GM12878 (cell line): ENCODE data around the gene PLET1. TPM values are rescaled to one million over a fixed set of nuclear protein-coding genes. Genes with fewer than 3 reads are reported as not detected.
A peak's percentile ranks its signal among the peaks of the same experiment; 100 is the strongest.

Experiments
- ATAC-seq: fragments of 200-7000 bp; cut with Tn5 transposase; 3 replicates; pipeline ENCODE4 v1.9.1; 2020; ENCODE audit warnings: mild to moderate bottlenecking, moderate library complexity
- BruUV-seq: library from RNA; stranded (reverse); fragments of 400-500 nt; replicated peaks from 2 replicates; lab custom pipeline; 2021; lab: Mats Ljungman, UMichigan
- CTCF ChIA-PET: fragments of 300-600 bp; sonication (Branson Sonifier 250); formaldehyde crosslinking; extraction: SDS; loops from one replicate; lab custom pipeline; 2021; ENCODE audit warnings: inconsistent platforms; lab: Yijun Ruan, JAX
- POLR2A ChIA-PET: fragments of 350-600 bp; formaldehyde crosslinking; extraction: SDS; loops from one replicate; lab custom pipeline; 2021; ENCODE audit warnings: inconsistent platforms; lab: Charles Lee
- RAD21 ChIA-PET: fragments of 300-600 bp; sonication (Branson Sonifier 250); formaldehyde crosslinking; loops from one replicate; lab custom pipeline; 2023; ENCODE audit warnings: antibody characterized with exemption; ENCODE audit not compliant: unreplicated experiment; lab: Charles Lee
- SMC1A ChIA-PET: fragments of 300-600 bp; sonication (Branson Sonifier 250); formaldehyde crosslinking; loops from one replicate; lab custom pipeline; 2023; ENCODE audit not compliant: unreplicated experiment, uncharacterized antibody; lab: Charles Lee
- DNase-seq: peaks from one replicate; pipeline ENCODE4 v3.0.0-alpha.2; 2011; ENCODE audit warnings: low read depth, low spot score
- FAIRE-seq: peaks from 3 replicates; lab custom pipeline; 2011; peaks lifted over from hg19 to GRCh38; lab: Jason Lieb, UNC
- H2AFZ ChIP-seq: 2 replicates; pipeline ENCODE4 v1.6.0; 2011; ENCODE audit warnings: low read depth, low read length, control low read depth; ENCODE audit not compliant: control insufficient read depth
- H3K27ac ChIP-seq: 2 replicates; pipeline ENCODE4 v1.5.1; 2011; ENCODE audit warnings: control low read depth; ENCODE audit not compliant: control insufficient read depth, insufficient read depth
- H3K27me3 ChIP-seq, 2 experiments: replicated peaks in 1 of 2; 2 replicates each; pipeline versions ENCODE4 v1.6.0 to v1.6.1; 2011; ENCODE audit warnings: low read length in 1 of 2; ENCODE audit not compliant: control insufficient read depth in 2 of 2, insufficient read depth in 2 of 2
- H3K36me3 ChIP-seq, 2 experiments: 2 replicates each; pipeline ENCODE4 v1.5.1; 2011; ENCODE audit warnings: low read length in 1 of 2; ENCODE audit not compliant: control insufficient read depth in 2 of 2, insufficient read depth in 2 of 2
- H3K4me1 ChIP-seq: 2 replicates; pipeline ENCODE4 v1.6.1; 2011; ENCODE audit warnings: mild to moderate bottlenecking, low read length, moderate library complexity, mixed read lengths; ENCODE audit not compliant: control insufficient read depth, insufficient read depth
- H3K4me2 ChIP-seq: 2 replicates; pipeline ENCODE4 v1.6.0; 2011; ENCODE audit warnings: control low read depth; ENCODE audit not compliant: control insufficient read depth, insufficient read depth
- H3K4me3 ChIP-seq: fragments of 200-600 bp; sonication (generic); 2 replicates; pipeline ENCODE4 v1.5.1; 2016
- H3K79me2 ChIP-seq: 2 replicates; pipeline ENCODE4 v1.6.0; 2011; ENCODE audit warnings: low read length; ENCODE audit not compliant: control insufficient read depth, insufficient read depth
- H3K9ac ChIP-seq: 2 replicates; pipeline ENCODE4 v1.8.0; 2011; ENCODE audit warnings: low read length, control low read depth, mixed read lengths; ENCODE audit not compliant: control insufficient read depth, insufficient read depth
- H3K9me3 ChIP-seq: replicated peaks from 3 replicates; pipeline ENCODE4 v1.5.1; 2011; ENCODE audit warnings: mild to moderate bottlenecking, low read length; ENCODE audit not compliant: control insufficient read depth, insufficient read depth
- H4K20me1 ChIP-seq: 2 replicates; pipeline ENCODE4 v1.6.0; 2011; ENCODE audit not compliant: control insufficient read depth, insufficient read depth
- ATF3 ChIP-seq: IDR thresholded peaks from 2 replicates; pipeline ENCODE4 v1.6.1; 2011; ENCODE audit warnings: low read depth, mild to moderate bottlenecking, low read length, moderate library complexity, borderline replicate concordance; ENCODE audit errors: extremely low read depth
- CHD2 ChIP-seq: IDR thresholded peaks from 2 replicates; pipeline ENCODE4 v1.6.1; 2011; ENCODE audit warnings: low read depth, low read length, improper control_type of control experiment, borderline replicate concordance
- FOXM1 ChIP-seq: IDR thresholded peaks from 2 replicates; pipeline ENCODE4 v1.6.1; 2012; ENCODE audit warnings: low read depth, mild to moderate bottlenecking, inconsistent platforms, low read length, moderate library complexity
- RAD21 ChIP-seq: IDR thresholded peaks from 2 replicates; pipeline ENCODE4 v1.6.1; 2011; ENCODE audit warnings: mild to moderate bottlenecking, low read depth, low read length, moderate library complexity; ENCODE audit not compliant: insufficient read depth
- RELA ChIP-seq: fragments of 450-650 bp; IDR thresholded peaks from 2 replicates; pipeline ENCODE4 v1.8.0; 2014; ENCODE audit warnings: borderline replicate concordance; ENCODE audit not compliant: partially characterized antibody
- RUNX3 ChIP-seq: IDR thresholded peaks from 2 replicates; pipeline ENCODE4 v1.6.1; 2012; ENCODE audit warnings: low read length, inconsistent platforms
- SMAD5 ChIP-seq: IDR thresholded peaks from 2 replicates; pipeline ENCODE4 v1.6.1; 2016; ENCODE audit warnings: antibody characterized with exemption, low read depth
- SPI1 ChIP-seq: IDR thresholded peaks from 2 replicates; pipeline ENCODE4 v1.6.1; 2011; ENCODE audit warnings: low read depth, mild to moderate bottlenecking, low read length, moderate library complexity, borderline replicate concordance; ENCODE audit not compliant: insufficient read depth
- WRNIP1 ChIP-seq: IDR thresholded peaks from 2 replicates; pipeline ENCODE4 v1.6.1; 2011; ENCODE audit warnings: low read depth, low read length, improper control_type of control experiment, borderline replicate concordance
- YBX1 ChIP-seq: fragments of 450-650 bp; IDR thresholded peaks from 2 replicates; pipeline ENCODE4 v1.6.1; 2016; ENCODE audit warnings: antibody characterized with exemption
- WGBS: methylation state at CpG from one replicate; pipeline ENCODE4 v1.1.6; 2016; ENCODE audit warnings: low lambda C conversion rate; ENCODE audit not compliant: insufficient replicate concordance, insufficient coverage; ENCODE audit errors: missing lambda C conversion rate; 5-methylcytosine and 5-hydroxymethylcytosine counted together
- in situ Hi-C: fragments of 300-500 bp; cut with MboI; formaldehyde crosslinking; loops from 9 replicates; pipeline ENCODE4 v1.14.3; 2018; ENCODE audit warnings: mixed read lengths
- intact Hi-C: fragments of 100-400 bp; cut with micrococcal nuclease; formaldehyde crosslinking; loops from one replicate; pipeline ENCODE4 v1.14.2; 2022; ENCODE audit not compliant: unreplicated experiment
- polyA plus RNA-seq, 11 experiments: library from polyadenylated mRNA; depleted of rRNA in 4 of 11; unstranded in 6 of 11; stranded (reverse) in 5 of 11; fragments of >200 nt; fragmentation: Nextera tagmentation in 4 of 11; fragmentation: Illumina TruSeq in 1 of 11; extraction: Ambion mirVana in 4 of 11; extraction: Trizol in 1 of 11; gene quantifications; 1 replicate in 1 of 11; 2 replicates in 10 of 11; pipeline versions ENCODE4 v1.2.1 to v1.2.3, GENCODE V29; 2011 to 2016; ENCODE audit warnings: inconsistent platforms in 2 of 11, missing spikeins in 2 of 11, low read depth in 1 of 11
- total RNA-seq, 4 experiments: library from RNA; depleted of rRNA in 3 of 4; stranded (reverse); fragments of >200 nt in 3 of 4; fragmentation: Illumina TruSeq in 1 of 4; extraction: Trizol in 1 of 4; gene quantifications; 2 replicates each; pipeline versions ENCODE4 v1.2.1 to v1.2.3, GENCODE V29; 2013 to 2021

The PLET1 gene
- total and polyA plus RNA-seq, 10 of the 15 experiments (the other 5 are each of a cell fraction or from before 2014, with no cell fraction given): not detected

- TF ChIP-seq ATF3 (no peak), FOXM1 (no peak), WRNIP1 (no peak)
These were observed 48.4 kb downstream of the PLET1 start (continued) for GRCh38 chr11:112212290-112212689.

GRCh38 chr11:112211536-112211935 is 49.1 kb downstream of the PLET1 start:
- Histone ChIP-seq H2AFZ (no peak overlapping the region), H3K36me3 (no peaks in the 10 kb centered on the region), H4K20me1 (no peaks in the 10 kb centered on the region), H3K9me3 (no peaks in the 10 kb centered on the region), H3K79me2 (no peaks in the 10 kb centered on the region), H3K27me3 (no peaks in the 10 kb centered on the region), H3K4me2 (no peak overlapping the region), H3K4me3 (no peak overlapping the region), H3K4me1 (no peaks in the 10 kb centered on the region), H3K27ac (no peak overlapping the region), H3K9ac (no peak overlapping the region)
- POLR2A ChIA-PET: no interaction called here
- BruUV-seq: no TSS peak
- RAD21 ChIA-PET: interaction anchor here (1.0 kb wide), 1 partner anchor 10 kb away, joined by 3 read pairs; no protein-coding TSS in a partner anchor
- 46% methylated on average over 2 of the region's 2 CpGs for WGBS
- DNase-seq (no peak), FAIRE-seq (no peak), ATAC-seq (no peak; the same call in 2 of the 3 replicates)
- TF ChIP-seq RELA (no peak), RUNX3 (peak; percentile 55), CHD2 (no peak), SPI1 (no peak), RAD21 (no peak), YBX1 (no peak), SMAD5 (no peak)
- in situ Hi-C loops: no loop called here
- SMC1A ChIA-PET: interaction anchor here (0.5 to 1.1 kb wide), 2 partner anchors 68 to 69 kb away, joined by 4 read pairs; no protein-coding TSS in a partner anchor
- CTCF ChIA-PET: interaction anchor here (0.8 to 1.3 kb wide), 2 partner anchors 10 to 68 kb away, joined by 3 to 12 read pairs; no protein-coding TSS in a partner anchor
- intact Hi-C loops: loop anchor here (10.0 kb wide), 1 partner anchor 1323 kb away; no protein-coding TSS in a partner anchor
